NOMO-1 (cell line): ENCODE measurements around the gene EPGN.

Source experiments
- DNase-seq, 2 experiments: peaks; one replicate each; lab custom pipeline; 2025; ENCODE audit not compliant: unreplicated experiment in 2 of 2; lab: John Stamatoyannopoulos, UW

Gene EPGN

GRCh38 chr4:74307170-74307569 lies 1.1 kb upstream of the EPGN start:
- no peak for DNase-seq

- peak; percentile 4 to 56 for DNase-seq
Measured at GRCh38 chr4:74309223-74309622, 953 bp downstream of the EPGN start.

GRCh38 chr4:74311696-74312313 lies 3.5 kb downstream of the EPGN start:
- peak; percentile 18 to 57 for DNase-seq

- DNase-seq, result no peak
Measured at GRCh38 chr4:74314329-74314728, 6.1 kb downstream of the EPGN start.

- DNase-seq, result no peak
Measured at GRCh38 chr4:74314944-74315343, 6.7 kb downstream of the EPGN start.

- DNase-seq, result no peak
Measured at GRCh38 chr4:74315376-74315775, 7.1 kb downstream of the EPGN start.

- no peak for DNase-seq
Measured at GRCh38 chr4:74316397-74316796, 8.1 kb downstream of the EPGN start.

GRCh38 chr4:74317616-74318246 lies 9.5 kb downstream of the EPGN start:
- no peak for DNase-seq

- DNase-seq, result no peak
Measured at GRCh38 chr4:74318276-74318675, 10.0 kb downstream of the EPGN start.

- DNase-seq, result no peak
Measured at GRCh38 chr4:74319470-74319869, 11.2 kb downstream of the EPGN start.

GRCh38 chr4:74320559-74321118 lies 12.4 kb downstream of the EPGN start:
- DNase-seq, result peak; percentile 50 to 79

- DNase-seq, result no peak
Measured at GRCh38 chr4:74322301-74322700, 14.0 kb downstream of the EPGN start.

GRCh38 chr4:74323663-74324062 lies 15.4 kb downstream of the EPGN start:
- DNase-seq, result no peak

- DNase-seq, result no peak
Measured at GRCh38 chr4:74324262-74324661, 16.0 kb downstream of the EPGN start.

GRCh38 chr4:74325886-74326285 lies 17.6 kb downstream of the EPGN start:
- DNase-seq, result no peak

- DNase-seq, result no peak
Measured at GRCh38 chr4:74327762-74328161, 19.5 kb downstream of the EPGN start.

GRCh38 chr4:74328501-74328900 lies 20.2 kb downstream of the EPGN start:
- no peak for DNase-seq

- no peak for DNase-seq
Measured at GRCh38 chr4:74329307-74329706, 21.0 kb downstream of the EPGN start.

GRCh38 chr4:74330295-74330750 lies 22.1 kb downstream of the EPGN start:
- DNase-seq, result peak in 1 of 2 experiments; percentile 32

- DNase-seq, result no peak
Measured at GRCh38 chr4:74331252-74331651, 23.0 kb downstream of the EPGN start.

- no peak for DNase-seq
Measured at GRCh38 chr4:74331944-74332343, 23.7 kb downstream of the EPGN start.

- DNase-seq, result no peak
Measured at GRCh38 chr4:74334636-74335035, 26.4 kb downstream of the EPGN start.
